G401.6 (cell line): ENCODE measurements around the gene MAU2.
A peak's percentile ranks its signal among the peaks of the same experiment; 100 is the strongest.
"Not testable (repeated sequence)": the region's sequence is repeated elsewhere in the genome, so short reads cannot be mapped to it uniquely, and the experiment has no call there.

Experiments used
- FAIRE-seq: peaks from 2 replicates; lab custom pipeline; 2012; peaks lifted over from hg19 to GRCh38; lab: Jason Lieb, UNC

MAU2 gene

GRCh38 chr19:19347401-19348110, 26.9 kb downstream of the MAU2 start:
- no peak for FAIRE-seq

DNA sequence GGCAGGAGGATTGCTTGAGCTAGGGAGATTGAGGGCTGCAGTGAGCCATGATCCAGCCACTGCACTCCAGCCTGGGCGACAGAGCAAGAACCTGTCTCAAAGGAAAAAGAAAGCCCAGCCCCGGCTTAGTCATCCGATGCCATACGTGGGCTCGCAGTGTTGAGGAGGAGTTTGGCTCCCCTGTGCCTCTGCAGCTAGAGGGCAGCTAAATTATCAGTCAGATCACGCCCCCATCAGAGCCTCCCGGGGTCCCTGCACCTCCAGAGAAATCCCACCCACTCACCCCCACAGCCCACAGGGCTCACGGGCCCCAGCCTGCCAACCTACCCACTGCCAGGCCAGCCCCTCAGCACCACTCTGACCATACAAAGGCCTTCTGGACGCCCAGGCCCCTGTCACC, 27.6 kb downstream of the MAU2 start:
- no peak for FAIRE-seq

- FAIRE-seq: no peak
Observed at GRCh38 chr19:19349365-19349764, 28.7 kb downstream of the MAU2 start.

DNA sequence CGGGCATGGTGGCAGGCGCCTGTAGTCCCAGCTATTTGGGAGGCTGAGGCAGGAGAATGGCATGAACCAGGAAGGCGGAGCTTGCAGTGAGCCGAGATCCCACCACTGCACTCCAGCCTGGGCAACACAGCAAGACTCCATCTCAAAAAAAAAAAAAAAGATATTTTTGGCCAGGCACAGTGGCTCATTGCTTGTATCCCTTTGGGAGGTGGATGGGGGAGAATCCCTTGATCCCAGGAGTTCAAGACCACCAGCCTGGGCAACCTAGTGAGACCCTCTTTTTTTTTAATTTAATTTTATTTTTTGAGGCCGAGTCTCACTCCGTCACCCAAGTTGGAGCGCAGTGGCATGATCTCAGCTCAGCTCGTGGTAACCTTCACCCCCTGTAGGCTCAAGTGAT, 30.1 kb downstream of the MAU2 start:
- not testable (repeated sequence) for FAIRE-seq

DNA sequence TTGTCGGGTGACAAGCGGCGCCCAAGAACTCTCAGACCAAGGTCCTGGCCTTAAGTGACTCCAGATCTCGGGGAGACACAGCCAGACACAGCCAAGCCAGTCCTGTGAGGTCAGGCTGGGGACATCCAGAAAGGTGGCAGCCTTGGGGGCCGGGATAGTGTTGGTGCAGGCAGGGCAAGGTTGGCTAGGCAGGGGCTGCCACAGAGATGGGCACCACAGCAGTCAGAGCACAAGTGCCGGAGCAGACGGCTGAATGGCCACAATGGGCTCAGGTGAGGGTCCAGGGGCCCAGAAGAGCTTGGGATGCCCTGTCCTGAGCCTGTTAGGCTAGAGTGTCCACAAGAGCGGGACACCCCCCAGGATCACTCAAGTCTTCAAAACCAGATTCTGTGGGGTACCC, 32.2 kb downstream of the MAU2 start:
- no peak for FAIRE-seq

GRCh38 chr19:19354007-19354406, 33.4 kb downstream of the MAU2 start:
- no peak for FAIRE-seq

DNA sequence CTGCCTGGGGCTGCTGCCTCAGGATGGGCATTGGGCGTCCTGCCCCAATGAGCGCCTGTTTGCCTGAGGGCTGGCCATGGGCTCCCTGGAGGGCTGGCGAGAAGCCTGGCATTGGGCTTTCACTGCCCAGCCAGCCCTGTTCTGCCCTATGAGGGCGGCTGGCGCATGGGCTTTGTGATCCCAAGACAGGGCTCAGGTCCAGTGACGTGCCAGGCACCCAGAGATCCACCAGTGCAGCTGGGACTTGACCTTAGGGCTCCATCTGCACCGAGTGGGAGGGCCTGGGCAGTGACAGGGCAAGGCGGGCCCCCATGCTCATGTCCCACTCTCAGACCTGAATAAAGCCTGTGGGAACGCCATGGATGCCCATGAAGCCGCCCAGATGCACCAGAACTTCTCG, 34.3 kb downstream of the MAU2 start:
- no peak for FAIRE-seq

GRCh38 chr19:19355606-19356139, 35.0 kb downstream of the MAU2 start:
- FAIRE-seq: no peak

- no peak for FAIRE-seq
Observed at GRCh38 chr19:19356500-19356899, 35.9 kb downstream of the MAU2 start.

DNA sequence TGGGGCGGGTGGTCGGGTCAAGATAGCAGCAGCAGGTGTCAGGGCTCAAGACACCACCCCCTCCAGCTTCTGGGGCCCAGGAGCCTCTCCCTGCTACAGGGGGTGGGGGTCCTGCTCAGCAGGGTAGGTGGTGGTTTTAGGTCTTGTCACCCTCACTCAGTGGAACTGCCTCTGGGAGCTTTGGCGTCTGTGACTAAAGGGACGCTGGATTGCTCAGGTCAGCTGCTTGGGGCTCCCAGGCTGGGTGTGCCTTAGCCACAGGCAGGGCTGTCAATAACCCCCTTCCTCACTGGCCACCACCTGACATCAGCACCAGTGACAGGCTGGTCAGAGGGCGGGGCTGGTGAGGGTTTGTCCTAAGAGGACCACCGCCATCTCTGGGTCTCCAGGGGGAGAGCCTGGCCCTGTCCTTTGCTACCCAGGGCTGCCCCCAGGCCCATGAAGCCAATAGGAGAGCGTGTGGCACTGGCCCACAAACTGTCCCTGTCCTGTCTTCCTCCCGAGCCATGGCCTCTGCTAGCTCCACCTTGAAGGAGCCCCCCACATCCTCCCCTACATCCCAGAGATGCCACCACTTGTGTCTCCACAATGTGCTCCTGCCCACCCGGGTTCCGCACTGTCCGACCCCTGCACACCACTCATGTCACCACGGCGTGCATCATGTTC, 36.4 kb downstream of the MAU2 start:
- FAIRE-seq: no peak

DNA sequence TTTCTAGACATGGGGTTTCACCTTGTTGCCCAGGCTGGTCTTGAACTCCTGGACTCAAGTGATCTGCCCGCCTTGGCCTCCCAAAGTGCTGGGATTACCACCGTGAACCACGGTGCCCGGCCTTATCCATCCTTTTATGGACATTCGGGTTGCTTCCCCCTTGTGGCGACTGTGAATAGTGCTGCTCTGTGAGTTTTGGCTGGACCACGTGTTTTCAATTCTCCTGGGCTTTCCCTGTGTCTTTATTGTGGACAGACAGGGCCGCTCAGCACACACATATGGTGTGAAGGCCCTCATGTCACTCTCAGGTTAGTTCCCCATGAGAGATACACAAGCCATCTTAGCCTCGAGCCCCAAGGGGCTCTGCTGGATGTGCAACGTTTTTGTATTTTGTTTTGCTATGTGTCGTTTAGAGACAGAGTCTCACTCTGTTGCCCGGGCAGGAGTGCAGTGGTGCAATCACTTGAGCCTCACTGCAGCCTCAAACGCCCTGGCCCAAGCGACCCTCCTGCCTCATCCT, 40.5 kb downstream of the MAU2 start:
- FAIRE-seq: peak; percentile 78

DNA sequence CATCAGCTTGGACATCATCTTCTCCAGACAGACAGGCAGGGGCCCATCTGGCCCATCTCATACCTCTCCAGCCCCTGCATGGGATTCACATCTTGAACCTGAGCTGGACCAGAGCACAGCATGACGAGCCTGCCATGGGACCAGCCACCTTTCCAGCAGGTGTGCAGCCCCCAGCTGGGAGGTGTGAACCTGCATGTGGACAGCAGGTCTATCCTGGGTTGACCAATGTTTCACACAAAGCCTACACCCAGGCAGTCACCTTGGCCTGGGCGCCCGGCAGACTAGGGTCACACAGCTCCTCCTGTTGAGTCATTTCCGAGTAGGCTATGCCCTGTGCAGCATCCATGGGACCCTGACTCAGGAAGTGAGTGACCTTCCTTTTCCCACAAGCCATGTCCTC, 41.4 kb downstream of the MAU2 start:
- no peak for FAIRE-seq

DNA sequence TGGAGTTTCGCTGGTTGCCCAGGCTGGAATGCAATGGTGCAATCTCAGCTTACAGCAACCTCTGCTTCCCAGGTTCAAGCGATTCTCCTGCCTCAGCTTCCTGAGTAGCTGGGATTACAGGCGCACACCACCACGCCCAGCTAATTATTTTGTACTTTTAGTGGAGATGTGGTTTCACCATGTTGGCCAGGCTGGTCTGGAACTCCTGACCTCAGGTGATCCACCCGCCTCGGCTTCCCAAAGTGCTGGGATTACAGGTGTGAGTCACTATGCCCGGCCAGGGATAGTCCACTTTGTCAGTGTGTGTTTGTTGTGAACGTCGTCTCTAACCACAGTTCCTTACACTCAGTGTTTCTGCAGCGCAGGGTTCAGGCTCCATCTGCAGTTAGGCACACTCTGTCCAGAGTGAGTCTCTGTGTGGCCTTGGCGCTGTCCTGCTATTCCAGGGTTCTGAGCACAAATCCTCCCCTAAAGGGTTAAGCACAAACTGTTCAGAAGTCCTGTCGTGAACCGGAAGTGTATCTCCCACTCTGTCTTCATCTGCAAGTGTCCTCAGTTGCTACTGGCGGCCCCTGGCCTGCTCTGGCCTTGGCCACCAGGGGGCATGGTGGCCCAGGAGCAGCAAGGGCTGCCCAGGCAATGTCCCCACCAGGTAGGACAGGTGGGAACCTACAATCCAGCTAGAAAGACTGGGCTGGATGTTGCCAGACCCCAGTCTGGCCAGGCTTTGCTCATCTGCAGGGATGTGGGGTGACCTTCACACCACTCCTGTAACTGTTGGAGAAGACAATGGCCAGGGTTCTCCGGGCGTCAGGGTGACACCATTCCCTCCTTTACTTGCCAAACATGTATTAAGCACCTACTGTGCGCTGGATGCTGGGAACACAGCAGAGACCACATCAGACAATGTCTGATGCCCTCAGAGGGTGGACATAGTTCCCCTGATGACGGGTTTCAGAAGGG, 46.1 kb downstream of the MAU2 start:
- FAIRE-seq: peak; percentile 89

DNA sequence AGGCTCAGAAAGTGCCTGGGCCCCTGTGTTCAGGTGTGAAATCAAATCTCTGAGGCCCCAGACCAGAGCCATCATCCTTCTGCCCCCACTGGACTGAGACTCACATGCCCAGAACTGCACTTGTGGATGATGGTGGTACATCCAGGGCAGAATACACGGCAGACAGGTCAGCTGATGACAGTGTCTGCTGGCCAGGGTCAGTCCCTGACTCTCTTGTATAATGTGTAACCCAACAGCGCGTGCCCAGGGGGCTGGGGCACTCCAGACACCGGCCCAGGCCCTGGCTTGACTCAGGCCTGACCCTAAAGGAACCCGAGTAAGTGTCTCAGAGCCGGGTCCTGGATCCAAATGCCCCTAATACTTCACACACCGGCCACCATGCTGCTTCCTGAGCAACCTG, 47.5 kb downstream of the MAU2 start:
- FAIRE-seq: no peak

- FAIRE-seq: no peak
Observed at GRCh38 chr19:19371059-19371458, 50.4 kb downstream of the MAU2 start.

DNA sequence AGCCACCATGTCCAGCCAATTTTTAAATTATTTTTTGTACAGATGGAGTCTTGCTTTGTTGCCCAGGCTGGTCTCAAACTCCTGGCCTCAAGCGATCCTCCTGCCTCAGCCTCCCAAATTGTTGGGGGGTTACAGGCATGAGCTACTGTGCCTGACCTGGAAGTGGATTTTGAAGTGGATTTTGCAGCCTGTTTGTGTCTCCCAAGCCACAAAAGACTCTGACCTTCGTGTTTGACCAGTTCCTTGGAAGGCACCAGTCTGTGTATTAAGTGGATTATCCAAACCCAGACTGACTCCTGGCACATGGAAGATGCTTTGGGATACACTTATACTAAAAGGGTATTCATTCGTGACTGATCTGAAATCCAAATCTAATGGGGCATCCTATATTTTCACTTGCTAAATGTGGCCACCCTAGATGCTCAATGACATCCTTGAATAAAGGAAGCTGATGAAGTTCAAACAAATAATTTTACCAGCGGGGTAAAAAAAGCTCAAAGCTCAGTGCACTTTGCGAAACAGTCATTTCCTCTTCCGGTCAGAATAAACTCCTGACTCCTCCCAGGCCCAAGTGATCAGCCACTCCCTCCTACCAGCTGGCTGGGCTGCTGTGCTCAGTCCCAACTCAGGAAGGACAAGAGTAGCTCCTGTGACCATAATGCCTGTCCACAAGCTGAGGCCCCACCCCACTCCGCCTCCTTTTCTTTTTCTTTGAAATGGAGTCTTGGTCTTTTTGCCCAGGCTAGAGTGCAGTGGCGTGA, 52.2 kb downstream of the MAU2 start:
- FAIRE-seq: no peak

- no peak for FAIRE-seq
Observed at GRCh38 chr19:19379527-19379926, 58.9 kb downstream of the MAU2 start.

DNA sequence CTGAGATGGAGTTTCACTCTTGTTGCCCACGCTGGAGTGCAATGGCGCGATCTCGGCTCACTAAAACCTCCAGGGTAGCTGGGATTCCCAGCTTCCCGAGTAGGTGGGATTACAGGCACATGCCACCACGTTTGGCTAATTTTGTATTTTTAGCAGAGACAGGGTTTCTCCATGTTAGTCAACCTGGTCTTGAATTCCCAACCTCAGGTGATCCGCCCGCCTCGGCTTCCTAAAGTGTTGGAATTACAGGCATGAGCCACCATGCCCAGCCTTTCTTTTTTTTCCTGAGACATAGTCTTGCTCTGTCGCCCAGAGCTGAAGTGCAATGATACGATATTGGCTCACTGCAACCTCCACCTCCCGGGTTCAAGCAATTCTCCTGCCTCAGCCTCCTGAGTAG, 59.7 kb downstream of the MAU2 start:
- FAIRE-seq: not testable (repeated sequence)

DNA sequence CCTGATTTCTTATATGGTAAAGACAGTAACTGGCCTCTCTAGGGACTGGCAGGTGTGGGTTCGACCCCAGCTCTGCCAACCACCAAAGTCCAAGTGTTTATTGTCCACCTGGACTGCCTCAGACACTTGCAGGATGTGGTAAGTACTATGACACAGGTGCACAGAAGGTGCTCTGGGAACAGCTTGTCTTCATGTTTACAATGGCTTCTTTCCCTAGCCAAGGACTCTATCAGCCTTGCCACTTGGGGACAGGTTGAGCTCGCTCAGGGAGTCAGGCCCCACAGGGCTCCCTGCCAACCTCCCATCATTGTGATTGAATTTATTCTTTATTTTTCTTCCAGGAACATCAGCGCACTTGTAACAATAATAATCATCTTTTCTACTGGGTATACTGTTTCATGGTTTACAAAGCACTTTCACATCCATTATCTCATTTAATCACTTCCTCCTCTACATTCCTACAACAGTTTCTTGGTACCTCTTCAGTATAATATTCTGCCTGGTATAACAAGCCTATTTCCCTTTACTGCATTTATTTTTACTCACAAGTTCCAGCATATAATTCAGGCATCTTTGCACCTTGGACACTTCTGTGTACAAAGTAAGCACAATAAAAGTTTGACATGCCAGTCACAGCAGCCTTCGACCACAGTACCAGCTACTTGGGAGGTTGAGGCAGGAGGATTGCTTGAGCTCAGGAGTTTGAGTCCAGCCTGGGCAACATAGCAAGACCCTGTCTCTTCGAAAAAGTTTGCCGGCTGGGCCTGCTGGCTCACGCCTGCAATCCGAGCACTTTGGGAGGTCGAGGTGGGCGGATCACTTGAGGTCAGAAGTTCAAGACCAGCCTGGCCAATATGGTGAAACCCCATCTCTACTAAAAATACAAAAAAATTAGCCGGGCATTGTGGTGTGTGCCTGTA, 60.6 kb downstream of the MAU2 start:
- no peak for FAIRE-seq

DNA sequence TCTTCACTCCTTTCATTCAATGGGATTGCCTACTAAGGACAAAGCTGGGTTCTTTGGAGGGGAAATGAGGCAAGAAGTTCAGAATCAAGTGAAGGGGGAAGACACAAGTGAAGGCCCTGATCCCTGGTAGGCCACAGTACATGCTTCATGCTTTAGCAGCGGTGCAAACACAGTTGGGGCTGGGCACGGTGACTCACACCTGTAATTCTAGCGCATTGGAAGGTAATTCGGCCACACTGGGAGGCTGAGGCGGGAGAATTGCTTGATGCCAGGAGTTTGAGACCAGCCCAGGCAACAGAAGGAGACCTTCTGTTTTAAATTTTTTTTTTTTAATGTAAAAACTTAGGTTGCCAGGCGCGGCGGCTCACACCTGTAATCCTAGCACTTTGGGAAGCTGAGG, 61.5 kb downstream of the MAU2 start:
- FAIRE-seq: no peak

DNA sequence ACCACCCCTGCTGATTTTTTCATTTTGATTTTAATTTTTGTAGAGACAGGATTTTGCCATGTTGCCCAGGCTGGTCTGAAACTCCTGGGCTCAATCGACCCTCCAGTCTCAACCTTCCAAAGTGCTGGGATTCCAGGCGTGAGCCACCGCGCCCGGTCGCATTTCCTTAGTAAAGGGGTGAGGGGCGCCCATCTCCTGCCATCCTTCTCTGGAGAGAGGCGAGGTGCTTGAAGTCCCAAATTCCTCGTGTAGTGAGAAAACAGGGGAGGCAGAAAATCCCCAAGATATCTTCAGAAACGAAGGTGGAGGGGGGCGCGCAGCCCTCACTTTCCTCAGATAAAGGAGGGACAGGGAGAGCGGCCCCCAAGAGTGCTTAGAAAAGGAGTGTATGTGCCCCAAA, 63.9 kb downstream of the MAU2 start:
- no peak for FAIRE-seq
